GM12892 (cell line): ENCODE results near the gene ITPR1.
"Not testable (repeated sequence)": the region's sequence is repeated elsewhere in the genome, so short reads cannot be mapped to it uniquely, and the experiment has no call there.

Source experiments
- POLR2A ChIP-seq: IDR thresholded peaks from 2 replicates; pipeline ENCODE4 v1.6.1; 2011; ENCODE audit warnings: low read depth, low read length, control low read depth
- POLR2AphosphoS5 ChIP-seq: IDR thresholded peaks from 2 replicates; pipeline ENCODE4 v1.6.1; 2011; ENCODE audit warnings: low read depth, low read length, control low read depth
- TAF1 ChIP-seq: IDR thresholded peaks from 2 replicates; pipeline ENCODE4 v1.6.1; 2011; ENCODE audit warnings: low read depth, mild to moderate bottlenecking, control low read depth, low read length, borderline replicate concordance

- not testable (repeated sequence) for TF ChIP-seq POLR2A, POLR2AphosphoS5, TAF1
Observed at GRCh38 chr3:4598232-4598631, 105.1 kb downstream of the ITPR1 start.
